ENCODE results near the gene ZNF284.

The ZNF284 gene

DNA sequence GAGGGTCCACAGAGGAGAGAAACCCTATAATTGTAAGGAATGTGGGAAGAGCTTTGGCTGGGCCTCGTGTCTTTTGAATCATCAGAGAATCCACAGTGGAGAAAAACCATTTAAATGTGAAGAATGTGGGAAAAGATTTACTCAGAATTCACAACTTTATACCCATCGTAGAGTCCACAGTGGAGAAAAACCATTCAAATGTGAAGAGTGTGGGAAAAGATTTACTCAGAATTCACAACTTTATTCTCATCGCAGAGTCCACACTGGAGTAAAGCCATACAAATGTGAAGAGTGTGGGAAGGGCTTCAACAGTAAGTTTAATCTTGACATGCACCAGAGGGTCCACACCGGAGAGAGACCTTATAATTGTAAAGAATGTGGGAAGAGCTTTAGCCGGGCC is 60.0 kb downstream of the ZNF284 start:
- Mint-ChIP-seq H3K4me1 (ENCODE audit: low read depth in 2 of 2) (no peaks in the 10 kb centered on the region), H3K9me3 (peaks cover 7% of the 10 kb centered on the region in 2 donors), H3K4me3 (no peak overlapping the region), H3K27me3 (no peaks in the 10 kb centered on the region), H3K36me3 (ENCODE audit: insufficient read depth) (peaks cover 25% of the 10 kb centered on the region), H3K27ac (no peak overlapping the region)
- ATAC-seq (replicated peaks): no peak
- no peak for DNase-seq

Data from effector memory CD8-positive, alpha-beta T cell (primary cell).